Ramos (cell line): ENCODE results near the gene CRTAC1.

Experiments
- in situ Hi-C: fragments of 300-500 bp; cut with MboI; formaldehyde crosslinking; loops from one replicate; pipeline ENCODE4 v1.14.3; 2022; ENCODE audit warnings: low sequenced_read_pairs; ENCODE audit not compliant: unreplicated experiment

Gene CRTAC1

GRCh38 chr10:97927622-97928021, 102.8 kb downstream of the CRTAC1 start:
- in situ Hi-C loops = no loop called here

GRCh38 chr10:97926055-97926454, 104.4 kb downstream of the CRTAC1 start:
- in situ Hi-C loops = no loop called here

DNA sequence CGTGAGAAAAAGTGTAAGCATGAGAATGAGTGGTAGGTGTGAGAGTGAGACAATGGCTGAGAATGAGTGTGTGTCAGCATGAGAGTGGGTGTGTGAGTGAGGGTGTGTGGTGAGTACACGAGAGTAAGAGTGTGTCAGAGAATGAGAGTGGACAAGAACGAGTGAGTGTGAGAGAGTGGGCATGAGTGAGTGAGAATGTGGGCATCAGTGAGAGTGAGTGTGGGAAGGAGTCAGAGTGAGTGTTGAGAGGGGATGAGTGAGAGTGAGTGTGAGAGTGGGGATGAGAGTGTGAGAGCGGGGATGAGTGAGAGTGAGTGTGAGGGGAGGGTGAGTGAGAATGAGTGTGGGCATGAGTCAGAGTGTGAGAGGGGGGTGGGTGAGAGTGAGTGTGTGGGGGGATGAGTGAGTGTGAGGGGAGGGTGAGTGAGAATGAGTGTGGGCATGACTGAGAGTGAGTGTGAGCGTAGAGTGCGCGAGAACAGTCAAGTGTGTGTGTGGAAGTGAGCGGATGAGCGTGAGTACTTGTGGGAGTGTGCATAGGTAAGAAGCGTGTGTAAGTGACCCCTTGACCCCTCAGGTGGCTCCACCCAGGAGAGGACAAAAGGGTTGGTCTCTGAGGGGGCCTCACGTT, 105.0 kb downstream of the CRTAC1 start:
- in situ Hi-C loops = no loop called here

GRCh38 chr10:97924678-97925077, 105.7 kb downstream of the CRTAC1 start:
- in situ Hi-C loops = loop anchor here (25.0 kb wide), 2 partner anchors 738 to 1113 kb away; no protein-coding TSS in a partner anchor

DNA sequence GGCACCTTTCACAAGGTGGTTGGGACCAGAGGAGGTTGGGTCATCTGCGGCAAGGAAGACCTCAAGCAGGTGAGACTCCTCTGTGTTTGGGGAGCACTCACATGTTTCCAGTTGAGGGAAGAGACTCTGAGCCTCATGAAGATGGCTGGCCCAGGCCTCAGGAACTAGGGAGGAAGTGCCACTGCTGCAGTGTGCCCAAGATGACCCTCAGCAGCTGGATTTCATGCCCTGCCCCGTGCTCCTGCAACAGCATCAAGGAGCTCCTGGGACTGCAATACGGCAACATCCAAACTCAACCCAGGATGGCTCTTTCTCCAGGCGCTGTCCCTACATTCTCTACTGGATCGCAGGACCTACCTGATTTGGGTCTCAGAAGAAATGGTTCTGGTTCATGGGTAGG, 106.9 kb downstream of the CRTAC1 start:
- in situ Hi-C loops = loop anchor here (25.0 kb wide), 2 partner anchors 739 to 1114 kb away; no protein-coding TSS in a partner anchor

GRCh38 chr10:97923057-97923456, 107.4 kb downstream of the CRTAC1 start:
- in situ Hi-C loops = loop anchor here (25.0 kb wide), 2 partner anchors 739 to 1114 kb away; no protein-coding TSS in a partner anchor

- in situ Hi-C loops = loop anchor here (25.0 kb wide), 2 partner anchors 740 to 1115 kb away; no protein-coding TSS in a partner anchor
Observed at GRCh38 chr10:97922022-97922758, 108.2 kb downstream of the CRTAC1 start.

- in situ Hi-C loops = loop anchor here (25.0 kb wide), 2 partner anchors 741 to 1116 kb away; no protein-coding TSS in a partner anchor
Observed at GRCh38 chr10:97921581-97922021, 108.8 kb downstream of the CRTAC1 start.

- in situ Hi-C loops = loop anchor here (25.0 kb wide), 2 partner anchors 741 to 1116 kb away; no protein-coding TSS in a partner anchor
Observed at GRCh38 chr10:97920865-97921264, 109.6 kb downstream of the CRTAC1 start.

- in situ Hi-C loops = loop anchor here (10.0 to 25.0 kb wide), 3 partner anchors 126 to 1118 kb away; no protein-coding TSS in a partner anchor
Observed at GRCh38 chr10:97919012-97919411, 111.4 kb downstream of the CRTAC1 start.

DNA sequence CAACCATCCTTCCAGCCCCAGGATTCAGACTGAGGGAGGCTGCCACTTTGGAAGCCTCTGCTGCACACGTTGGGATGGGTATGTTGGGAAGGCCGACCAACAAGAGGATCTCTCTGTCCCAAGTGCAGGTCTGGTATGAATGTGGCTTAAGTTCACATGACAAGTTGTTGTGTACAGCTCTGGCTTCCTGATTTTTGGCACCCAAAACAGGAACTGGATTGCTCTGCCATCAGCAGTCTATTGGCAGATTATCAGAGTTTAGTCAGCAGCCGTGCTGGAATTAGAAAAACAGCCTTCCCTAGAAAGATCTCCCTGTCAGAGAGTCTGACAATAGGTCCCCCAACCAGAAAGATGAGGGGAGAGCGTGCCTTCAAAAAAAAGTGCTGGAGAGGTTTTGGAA, 113.8 kb downstream of the CRTAC1 start:
- in situ Hi-C loops = loop anchor here (10.0 to 25.0 kb wide), 3 partner anchors 128 to 1121 kb away; no protein-coding TSS in a partner anchor

- in situ Hi-C loops = loop anchor here (10.0 to 25.0 kb wide), 3 partner anchors 129 to 1122 kb away; no protein-coding TSS in a partner anchor
Observed at GRCh38 chr10:97915346-97916131, 114.9 kb downstream of the CRTAC1 start.

GRCh38 chr10:97914837-97915211, 115.6 kb downstream of the CRTAC1 start:
- in situ Hi-C loops = loop anchor here (10.0 to 25.0 kb wide), 3 partner anchors 130 to 1122 kb away; no protein-coding TSS in a partner anchor

GRCh38 chr10:97914171-97914836, 116.1 kb downstream of the CRTAC1 start:
- in situ Hi-C loops = loop anchor here (10.0 to 25.0 kb wide), 3 partner anchors 130 to 1123 kb away; no protein-coding TSS in a partner anchor

GRCh38 chr10:97913614-97914013, 116.8 kb downstream of the CRTAC1 start:
- in situ Hi-C loops = loop anchor here (10.0 to 25.0 kb wide), 3 partner anchors 131 to 1124 kb away; no protein-coding TSS in a partner anchor

- in situ Hi-C loops = loop anchor here (10.0 to 25.0 kb wide), 3 partner anchors 132 to 1124 kb away; no protein-coding TSS in a partner anchor
Observed at GRCh38 chr10:97913193-97913592, 117.2 kb downstream of the CRTAC1 start.

- in situ Hi-C loops = loop anchor here (10.0 to 25.0 kb wide), 3 partner anchors 134 to 1126 kb away; no protein-coding TSS in a partner anchor
Observed at GRCh38 chr10:97911217-97911616, 119.2 kb downstream of the CRTAC1 start.

- in situ Hi-C loops = loop anchor here (10.0 to 25.0 kb wide), 3 partner anchors 134 to 1127 kb away; no protein-coding TSS in a partner anchor
Observed at GRCh38 chr10:97910661-97911060, 119.8 kb downstream of the CRTAC1 start.

DNA sequence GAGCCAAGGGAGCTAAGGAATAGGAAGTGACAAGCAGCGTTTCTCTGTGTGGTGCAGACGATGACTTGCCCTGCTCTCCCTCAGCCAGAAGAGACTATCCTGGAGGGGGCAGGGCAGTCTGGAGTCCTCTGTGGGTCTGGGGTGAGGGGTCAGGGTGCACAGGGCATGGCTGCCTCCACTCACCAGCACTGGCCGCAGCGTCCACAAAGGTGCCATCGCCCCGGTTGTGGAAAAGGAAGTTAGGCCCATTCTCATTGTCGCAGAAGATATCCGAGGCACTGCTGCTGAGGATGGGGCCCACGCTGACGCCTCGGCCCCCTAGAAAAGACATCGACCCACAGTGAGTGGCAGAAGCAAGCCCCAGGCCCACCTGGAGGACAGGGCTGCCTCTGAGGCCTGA, 122.6 kb downstream of the CRTAC1 start:
- in situ Hi-C loops = loop anchor here (25.0 kb wide), 2 partner anchors 754 to 1129 kb away; no protein-coding TSS in a partner anchor
